ENCODE results near the gene GABBR2. TPM values are rescaled to one million over a fixed set of nuclear protein-coding genes. Genes with fewer than 3 reads are reported as not detected.
"Not testable (repeated sequence)": the region's sequence is repeated elsewhere in the genome, so short reads cannot be mapped to it uniquely, and the experiment has no call there.

GABBR2 gene
- polyA plus RNA-seq, 1 donor (not counting 4 experiments of a cell fraction or from before 2014, with no cell fraction given) = 0.01 TPM

GRCh38 chr9:98657897-98658296, 50.8 kb downstream of the GABBR2 start:
- H3K36me3 ChIP-seq (ENCODE audit: control insufficient read depth in 2 of 2, extremely low read depth in 1 of 2, insufficient read depth in 2 of 2, low read length in 2 of 2) = no peaks in the 10 kb centered on the region
- no peak overlapping the region for H3K9ac ChIP-seq (ENCODE audit: control insufficient read depth, extremely low read depth, insufficient read depth, low read length)
- no peak overlapping the region for H3K4me2 ChIP-seq (ENCODE audit: control insufficient read depth, extremely low read depth, insufficient read depth, low read depth, low read length)
- H3K4me1 ChIP-seq (ENCODE audit: control insufficient read depth, extremely low read depth, insufficient read depth, low read length) = no peaks in the 10 kb centered on the region
- H2AFZ ChIP-seq (ENCODE audit: control insufficient read depth, low read length) = no peak overlapping the region
- no peak for FAIRE-seq
- no peaks in the 10 kb centered on the region for H3K79me2 ChIP-seq (ENCODE audit: control insufficient read depth, insufficient read depth, low read length)
- dilution Hi-C loops (cut with MboI; ENCODE audit: extremely low pct_ligation_motif_present, low sequenced_read_pairs) = no loop called here
- H3K9me1 ChIP-seq (ENCODE audit: control insufficient read depth, extremely low read depth, insufficient read depth, low read length) = no peaks in the 10 kb centered on the region
- no peaks in the 10 kb centered on the region for H4K20me1 ChIP-seq (ENCODE audit: control insufficient read depth, extremely low read depth, insufficient read depth, low read length)
- H3K9me3 ChIP-seq (ENCODE audit: control insufficient read depth, low read depth, low read length) = no peaks in the 10 kb centered on the region
- no peak for DNase-seq (ENCODE audit: low read depth, low spot score)
- no peak overlapping the region for H3K4me3 ChIP-seq (ENCODE audit: control insufficient read depth in 2 of 3, extremely low read depth in 1 of 3, insufficient read depth in 2 of 3, low read depth in 1 of 3, low read length in 3 of 3)
- no peaks in the 10 kb centered on the region for H3K27me3 ChIP-seq (ENCODE audit: control insufficient read depth, extremely low read depth, insufficient read depth, low read length)
- TF ChIP-seq EZH2 (IDR thresholded peaks at IDR 0.05; ENCODE audit: low read length) (no peak), CTCF (optimal IDR thresholded peaks at IDR 0.05 in 1 of 3, IDR thresholded peaks at IDR 0.05 in 1 of 3, conservative IDR thresholded peaks at IDR 0.05 in 1 of 3; ENCODE audit: extremely low read depth in 1 of 3, insufficient read depth in 2 of 3, low read length in 3 of 3) (no peak)
- no peak overlapping the region for H3K27ac ChIP-seq (ENCODE audit: control insufficient read depth, insufficient read depth, low read length)

- dilution Hi-C loops (cut with MboI; ENCODE audit: extremely low pct_ligation_motif_present, low sequenced_read_pairs) = no loop called here
- Histone ChIP-seq H3K79me2 (ENCODE audit: control insufficient read depth, insufficient read depth, low read length) (no peaks in the 10 kb centered on the region), H3K36me3 (ENCODE audit: control insufficient read depth in 2 of 2, extremely low read depth in 1 of 2, insufficient read depth in 2 of 2, low read length in 2 of 2) (no peaks in the 10 kb centered on the region), H3K4me1 (ENCODE audit: control insufficient read depth, extremely low read depth, insufficient read depth, low read length) (no peaks in the 10 kb centered on the region), H3K27me3 (ENCODE audit: control insufficient read depth, extremely low read depth, insufficient read depth, low read length) (no peaks in the 10 kb centered on the region), H3K9ac (ENCODE audit: control insufficient read depth, extremely low read depth, insufficient read depth, low read length) (no peak overlapping the region), H4K20me1 (ENCODE audit: control insufficient read depth, extremely low read depth, insufficient read depth, low read length) (no peaks in the 10 kb centered on the region), H3K9me1 (ENCODE audit: control insufficient read depth, extremely low read depth, insufficient read depth, low read length) (no peaks in the 10 kb centered on the region), H3K27ac (ENCODE audit: control insufficient read depth, insufficient read depth, low read length) (no peak overlapping the region), H3K4me2 (ENCODE audit: control insufficient read depth, extremely low read depth, insufficient read depth, low read depth, low read length) (no peak overlapping the region), H2AFZ (ENCODE audit: control insufficient read depth, low read length) (no peak overlapping the region), H3K9me3 (ENCODE audit: control insufficient read depth, low read depth, low read length) (no peaks in the 10 kb centered on the region), H3K4me3 (ENCODE audit: control insufficient read depth in 2 of 3, extremely low read depth in 1 of 3, insufficient read depth in 2 of 3, low read depth in 1 of 3, low read length in 3 of 3) (no peak overlapping the region)
- DNase-seq (ENCODE audit: low read depth, low spot score) (no peak), FAIRE-seq (no peak)
- TF ChIP-seq EZH2 (IDR thresholded peaks at IDR 0.05; ENCODE audit: low read length) = no peak
- no peak for TF ChIP-seq CTCF (optimal IDR thresholded peaks at IDR 0.05 in 1 of 3, IDR thresholded peaks at IDR 0.05 in 1 of 3, conservative IDR thresholded peaks at IDR 0.05 in 1 of 3; ENCODE audit: extremely low read depth in 1 of 3, insufficient read depth in 2 of 3, low read length in 3 of 3)
These were observed 52.2 kb downstream of the GABBR2 start for GRCh38 chr9:98656511-98656910.

- DNase-seq (ENCODE audit: low read depth, low spot score); H3K4me2 ChIP-seq (ENCODE audit: control insufficient read depth, extremely low read depth, insufficient read depth, low read depth, low read length); H3K27ac ChIP-seq (ENCODE audit: control insufficient read depth, insufficient read depth, low read length); H3K9me3 ChIP-seq (ENCODE audit: control insufficient read depth, low read depth, low read length); H3K9me1 ChIP-seq (ENCODE audit: control insufficient read depth, extremely low read depth, insufficient read depth, low read length); H3K4me3 ChIP-seq (ENCODE audit: control insufficient read depth in 2 of 3, extremely low read depth in 1 of 3, insufficient read depth in 2 of 3, low read depth in 1 of 3, low read length in 3 of 3); H3K4me1 ChIP-seq (ENCODE audit: control insufficient read depth, extremely low read depth, insufficient read depth, low read length); H4K20me1 ChIP-seq (ENCODE audit: control insufficient read depth, extremely low read depth, insufficient read depth, low read length); H3K36me3 ChIP-seq (ENCODE audit: control insufficient read depth in 2 of 2, extremely low read depth in 1 of 2, insufficient read depth in 2 of 2, low read length in 2 of 2); H3K9ac ChIP-seq (ENCODE audit: control insufficient read depth, extremely low read depth, insufficient read depth, low read length); H3K27me3 ChIP-seq (ENCODE audit: control insufficient read depth, extremely low read depth, insufficient read depth, low read length); H2AFZ ChIP-seq (ENCODE audit: control insufficient read depth, low read length); dilution Hi-C loops (cut with MboI; ENCODE audit: extremely low pct_ligation_motif_present, low sequenced_read_pairs); FAIRE-seq; H3K79me2 ChIP-seq (ENCODE audit: control insufficient read depth, insufficient read depth, low read length): not testable (repeated sequence)
These were observed 53.3 kb downstream of the GABBR2 start for GRCh38 chr9:98655428-98655827.
